K562 (cell line): ENCODE results near the gene GKAP1. TPM values are rescaled to one million over a fixed set of nuclear protein-coding genes. Genes with fewer than 3 reads are reported as not detected.
A peak's percentile ranks its signal among the peaks of the same experiment; 100 is the strongest.

Experiments
- ATF1 ChIP-seq, 2 experiments: fragments of 450-650 bp in 1 of 2; IDR thresholded peaks; 2 replicates each; pipeline ENCODE4 v1.6.1; 2016; ENCODE audit warnings: missing compliant biosample characterization in 1 of 2, missing genetic modification characterization in 1 of 2
- C11orf30 ChIP-seq: fragments of 450-650 bp; IDR thresholded peaks from 2 replicates; pipeline ENCODE4 v1.6.1; 2016; ENCODE audit warnings: low read depth, mild to moderate bottlenecking
- EP400 ChIP-seq: fragments of 450-650 bp; IDR thresholded peaks from 2 replicates; pipeline ENCODE4 v1.6.1; 2017; ENCODE audit warnings: antibody characterized with exemption, mild to moderate bottlenecking, moderate library complexity
- ESRRB ChIP-seq: fragments of 250-450 bp; sonication (Bioruptor Pico); IDR thresholded peaks from 2 replicates; pipeline ENCODE4 v1.5.0; 2020; ENCODE audit warnings: mild to moderate bottlenecking, moderate library complexity, borderline replicate concordance
- HCFC1 ChIP-seq: IDR thresholded peaks from 2 replicates; pipeline ENCODE4 v1.6.1; 2012; ENCODE audit warnings: low read depth, low read length, improper control_type of control experiment
- KAT2B ChIP-seq: IDR thresholded peaks from one replicate; pipeline ENCODE4 v1.6.1; 2012; ENCODE audit warnings: low read depth, mild to moderate bottlenecking, control low read depth, inconsistent platforms, low read length, moderate library complexity
- LCOR ChIP-seq: sonication (generic); formaldehyde crosslinking; IDR thresholded peaks from 2 replicates; pipeline ENCODE4 v1.8.0; 2022; ENCODE audit warnings: mild to moderate bottlenecking, missing genetic modification reagents
- NR2C1 ChIP-seq, 2 experiments: fragments of 450-650 bp; IDR thresholded peaks; 2 replicates each; pipeline ENCODE4 v1.6.1; 2017; ENCODE audit warnings: mild to moderate bottlenecking in 2 of 2, antibody characterized with exemption in 1 of 2, inconsistent platforms in 1 of 2, missing compliant biosample characterization in 1 of 2, missing genetic modification characterization in 1 of 2
- PBX2 ChIP-seq, 2 experiments: IDR thresholded peaks in 1 of 2; conservative IDR thresholded peaks in 1 of 2; 2 replicates each; pipeline ENCODE4 v1.6.1; 2016; ENCODE audit warnings: low read depth in 2 of 2, mild to moderate bottlenecking in 1 of 2, missing compliant biosample characterization in 1 of 2, missing genetic modification characterization in 1 of 2, moderate library complexity in 1 of 2
- POLR2H ChIP-seq: IDR thresholded peaks from 2 replicates; pipeline ENCODE4 v1.6.1; 2016; ENCODE audit warnings: missing genetic modification characterization, low read depth, mild to moderate bottlenecking, control low read depth, missing compliant biosample characterization, moderate library complexity
- RUNX1 ChIP-seq: sonication (generic); IDR thresholded peaks from 2 replicates; pipeline ENCODE4 v1.6.1; 2016; ENCODE audit warnings: antibody characterized with exemption, low read depth
- TFAP4 ChIP-seq: sonication (generic); formaldehyde crosslinking; IDR thresholded peaks from 2 replicates; pipeline ENCODE4 v1.8.0; 2022; ENCODE audit warnings: missing genetic modification reagents, mild to moderate bottlenecking, moderate library complexity, borderline replicate concordance
- U2AF2 ChIP-seq: fragments of 200-400 bp; formaldehyde crosslinking; optimal IDR thresholded peaks from 2 replicates; pipeline ENCODE3; 2017; ENCODE audit warnings: low read depth, mild to moderate bottlenecking, low read length
- WHSC1 ChIP-seq: IDR thresholded peaks from one replicate; pipeline ENCODE4 v1.6.1; 2012; ENCODE audit warnings: low read length, control low read depth, inconsistent platforms
- YY1 ChIP-seq, 3 experiments: IDR thresholded peaks; 2 replicates each; pipeline ENCODE4 v1.6.1; 2011; ENCODE audit warnings: low read length in 2 of 3, mild to moderate bottlenecking in 2 of 3, moderate library complexity in 2 of 3, borderline replicate concordance in 1 of 3, control low read depth in 1 of 3, low read depth in 1 of 3; ENCODE audit not compliant: insufficient read depth in 3 of 3, insufficient replicate concordance in 2 of 3, control insufficient read depth in 1 of 3, insufficient read length in 1 of 3; ENCODE audit errors: extremely low read depth in 1 of 3
- ZBTB11 ChIP-seq, 3 experiments: fragments of 200-800 bp in 1 of 3; fragments of 250-450 bp in 1 of 3; fragments of 450-650 bp in 1 of 3; sonication (Bioruptor Pico) in 1 of 3; sonication (Bioruptor generic) in 1 of 3; formaldehyde crosslinking in 1 of 3; IDR thresholded peaks; 2 replicates each; pipeline versions ENCODE4 v1.6.1 to v1.8.0; 2016 to 2022; ENCODE audit warnings: mild to moderate bottlenecking in 2 of 3, missing genetic modification characterization in 2 of 3, missing compliant biosample characterization in 1 of 3, moderate library complexity in 1 of 3
- ZNF76 ChIP-seq: fragments of 250-450 bp; sonication (Bioruptor Pico); IDR thresholded peaks from 2 replicates; pipeline ENCODE4 v1.4.0; 2020; ENCODE audit warnings: mild to moderate bottlenecking, moderate library complexity, borderline replicate concordance
- polyA plus RNA-seq, 8 experiments: library from polyadenylated mRNA; depleted of rRNA in 4 of 8; stranded (reverse) in 5 of 8; unstranded in 3 of 8; fragments of >200 nt; fragmentation: Nextera tagmentation in 2 of 8; fragmentation: Illumina TruSeq in 1 of 8; extraction: Ambion mirVana in 2 of 8; extraction: Trizol in 1 of 8; gene quantifications; 2 replicates each; pipeline versions ENCODE4 v1.2.1 to v1.2.3, GENCODE V29; 2011 to 2014; ENCODE audit warnings: inconsistent platforms in 1 of 8, missing spikeins in 1 of 8
- total RNA-seq, 7 experiments: library from RNA; depleted of rRNA in 6 of 7; stranded (reverse); fragments of >200 nt in 6 of 7; fragmentation: Illumina TruSeq in 2 of 7; extraction: Trizol in 2 of 7; gene quantifications; 2 replicates each; pipeline versions ENCODE4 v1.2.1 to v1.2.3, GENCODE V29; 2011 to 2021; ENCODE audit warnings: low replicate concordance in 1 of 7

GKAP1 gene
- total and polyA plus RNA-seq, 9 of the 15 experiments (the other 6 are each of a cell fraction or from before 2014, with no cell fraction given): 1.0 to 3.8 (median 2.7) TPM

GRCh38 chr9:83707768-83708514 lies 109.6 kb downstream of the GKAP1 start, which contains the start of gene UBQLN1 (continued):
- TF ChIP-seq ESRRB (CRISPR knock-in tag) (no peak), LCOR (CRISPR knock-in tag) (peak; percentile 74; the same call in 1 of the 2 replicates), POLR2H (tag) (peak; percentile 51), RUNX1 (0 out of 2 replicates have a peak, but pooled peaks have one; percentile 64), WHSC1 (no peak), ZNF76 (CRISPR knock-in tag) (peak; percentile 85; the same call in 1 of the 2 replicates), PBX2 (CRISPR knock-in tag; IDR thresholded peaks at IDR 0.05; ENCODE audit: low read depth) (no peak), PBX2 (tag; conservative IDR thresholded peaks at IDR 0.05; ENCODE audit: low read depth) (no peak), KAT2B (no peak), TFAP4 (CRISPR knock-in tag) (peak; percentile 96), U2AF2 (no peak), EP400 (peak; percentile 97), ZBTB11 (CRISPR knock-in tag; IDR thresholded peaks at IDR 0.05) (0 out of 6 replicates have a peak, but pooled peaks of 1 of the 3 experiments have one; percentile 28), HCFC1 (peak; percentile 59; the same call in 1 of the 2 replicates), NR2C1 (IDR thresholded peaks at IDR 0.05) (no peak), NR2C1 (tag; IDR thresholded peaks at IDR 0.05) (0 out of 2 replicates have a peak, but pooled peaks have one; percentile 27), C11orf30 (peak; percentile 99), YY1 (IDR thresholded peaks at IDR 0.05; ENCODE audit: borderline replicate concordance in 1 of 3, control insufficient read depth in 1 of 3, extremely low read depth in 1 of 3, insufficient read depth in 3 of 3, insufficient read length in 1 of 3, insufficient replicate concordance in 2 of 3, low read depth in 1 of 3, low read length in 2 of 3) (peak in 2 of 3 experiments; percentile 56 to 59), ATF1 (CRISPR knock-in tag; IDR thresholded peaks at IDR 0.05) (peak; percentile 75), ATF1 (tag; IDR thresholded peaks at IDR 0.05) (peak; percentile 99)
